ENCODE results near the gene CES2. TPM values are rescaled to one million over a fixed set of nuclear protein-coding genes. Genes with fewer than 3 reads are reported as not detected.
"Not testable (repeated sequence)": the region's sequence is repeated elsewhere in the genome, so short reads cannot be mapped to it uniquely, and the experiment has no call there.

The CES2 gene
- total RNA-seq, 1 donor from 2014 or later, result 35.8 TPM

DNA sequence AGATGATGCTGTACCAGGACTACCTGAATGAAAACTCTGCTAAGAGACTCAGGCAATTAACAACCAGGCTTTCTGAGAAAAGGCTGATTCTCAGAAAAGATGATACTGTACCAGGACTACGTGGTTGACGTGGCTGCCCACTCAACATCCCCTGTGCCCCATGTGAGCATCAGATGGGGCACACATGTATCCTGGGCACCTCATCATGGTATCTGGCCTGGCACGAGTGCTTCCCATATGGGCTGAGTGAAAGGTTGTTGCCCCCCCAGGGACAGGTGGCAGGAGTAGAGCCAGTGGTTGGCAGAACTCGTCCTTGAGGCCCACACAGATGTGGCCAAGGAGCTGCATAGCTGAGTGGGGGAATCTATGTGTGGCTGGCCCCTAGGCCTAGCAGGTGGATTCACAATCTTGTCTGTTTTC, 49.6 kb downstream of the CES2 start:
- ATAC-seq (peak; percentile 45), DNase-seq (no peak)
- Histone ChIP-seq H3K4me3 (no peak overlapping the region), H3K27me3 (no peaks in the 10 kb centered on the region), H3K36me3 (no peaks in the 10 kb centered on the region), H3K4me1 (no peaks in the 10 kb centered on the region), H3K27ac (no peak overlapping the region), H3K9me3 (no peaks in the 10 kb centered on the region)
- TF ChIP-seq CTCF (IDR thresholded peaks at IDR 0.05), result no peak
- intact Hi-C loops (cut with DNase I), result no loop called here

GRCh38 chr16:66986559-66986958, 51.2 kb downstream of the CES2 start:
- Histone ChIP-seq H3K4me3 (no peak overlapping the region), H3K4me1 (no peaks in the 10 kb centered on the region), H3K27ac (no peak overlapping the region), H3K36me3 (no peaks in the 10 kb centered on the region), H3K27me3 (no peaks in the 10 kb centered on the region), H3K9me3 (no peaks in the 10 kb centered on the region)
- intact Hi-C loops (cut with DNase I), result no loop called here
- no peak for TF ChIP-seq CTCF (IDR thresholded peaks at IDR 0.05)
- DNase-seq, result no peak
- no peak for ATAC-seq

GRCh38 chr16:66988197-66988788, 53.0 kb downstream of the CES2 start, which contains the start of gene CES4A:
TSS of gene CES4A (plus strand) at chr16:66988589. CDS start at chr16:66988773, 184 bp downstream.
- H3K36me3 ChIP-seq, result no peaks in the 10 kb centered on the region
- H3K4me3 ChIP-seq, result no peak within 1 kb of the TSS
- no peak for TF ChIP-seq CTCF (IDR thresholded peaks at IDR 0.05)
- H3K9me3 ChIP-seq, result no peaks in the 10 kb centered on the region
- no peak within 1 kb of the TSS for H3K27ac ChIP-seq
- H3K4me1 ChIP-seq, result no peaks in the 10 kb centered on the region
- DNase-seq, result no peak
- peak; percentile 20 for ATAC-seq
- H3K27me3 ChIP-seq, result no peaks in the 10 kb centered on the region
- intact Hi-C loops (cut with DNase I), result no loop called here

DNA sequence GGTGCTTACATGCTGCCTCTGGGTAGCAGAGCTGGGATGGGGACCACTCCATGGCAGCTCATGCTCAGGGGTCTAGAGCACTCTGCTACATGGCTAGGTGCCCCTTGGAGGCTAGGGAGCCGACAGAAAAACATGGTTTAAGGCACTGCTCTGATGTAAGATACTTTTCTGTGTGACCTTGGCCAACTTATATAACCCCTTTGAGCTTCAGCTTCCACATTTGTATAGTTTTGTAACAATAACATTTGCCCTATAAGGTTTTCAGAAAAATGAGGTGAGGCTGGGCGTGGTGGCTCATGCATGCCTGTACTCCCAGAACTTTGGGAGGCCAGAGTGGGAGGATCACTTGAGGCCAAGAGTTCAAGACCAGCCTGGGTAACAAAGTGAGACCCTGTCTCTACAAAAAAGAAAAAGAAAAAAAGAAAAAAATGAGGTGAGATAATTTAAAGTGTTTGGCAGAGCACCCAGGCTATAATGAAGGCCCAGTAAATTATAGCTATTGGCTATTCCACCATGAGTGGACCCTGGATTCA, 56.3 kb downstream of the CES2 start:
- ATAC-seq, result no peak
- Histone ChIP-seq H3K36me3 (no peaks in the 10 kb centered on the region), H3K4me3 (no peak overlapping the region), H3K4me1 (peaks cover 5% of the 10 kb centered on the region), H3K27me3 (no peaks in the 10 kb centered on the region), H3K27ac (no peak overlapping the region), H3K9me3 (no peaks in the 10 kb centered on the region)
- TF ChIP-seq CTCF (IDR thresholded peaks at IDR 0.05), result no peak
- intact Hi-C loops (cut with DNase I), result no loop called here
- no peak for DNase-seq

DNA sequence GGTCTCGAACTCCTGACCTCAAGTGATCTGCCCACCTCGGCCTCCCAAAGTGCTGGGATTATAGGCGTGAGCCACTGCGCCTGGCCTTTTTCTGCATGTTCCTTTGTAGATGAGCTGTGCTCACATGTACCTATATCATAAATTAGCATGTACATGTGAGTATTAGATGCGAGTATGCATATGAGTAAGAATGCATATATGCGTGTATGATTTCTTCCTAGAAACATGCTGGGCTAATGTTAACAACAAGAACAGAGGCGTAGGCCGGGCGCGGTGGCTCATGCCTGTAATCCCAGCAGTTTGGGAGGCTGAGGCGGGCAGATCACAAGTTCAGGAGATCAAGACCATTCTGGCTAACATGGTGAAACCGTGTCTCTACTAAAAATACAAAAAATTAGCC, 58.2 kb downstream of the CES2 start:
- H3K9me3 ChIP-seq; H3K36me3 ChIP-seq; H3K4me3 ChIP-seq; DNase-seq; intact Hi-C loops (cut with DNase I); H3K27ac ChIP-seq; H3K4me1 ChIP-seq; ATAC-seq; H3K27me3 ChIP-seq: not testable (repeated sequence)

Other genes with a start within 250 kb of the CES2 start
- 58.0 TPM for gene CMTM4, start 238.8 kb upstream of the CES2 start, total RNA-seq
- 122 TPM for gene DYNC1LI2, start 183.9 kb upstream of the CES2 start, total RNA-seq
- 0.26 TPM for gene TERB1, start 133.9 kb upstream of the CES2 start, total RNA-seq
- gene NAE1, start 104.5 kb upstream of the CES2 start, total RNA-seq, result 41.8 TPM
- gene CA7, start 91.1 kb upstream of the CES2 start, total RNA-seq, result not detected
- 22.4 TPM for gene PDP2, start 55.0 kb upstream of the CES2 start, total RNA-seq
- not detected for gene CDH16, start 16.6 kb upstream of the CES2 start, total RNA-seq
- gene RRAD, start 10.0 kb upstream of the CES2 start, total RNA-seq, result 11.1 TPM
- gene CIAO2B, start 1.1 kb upstream of the CES2 start, total RNA-seq, result 69.4 TPM
- 3.4 TPM for gene CES3, start 25.8 kb downstream of the CES2 start, total RNA-seq
- 13.3 TPM for gene CES4A, start 53.1 kb downstream of the CES2 start, total RNA-seq
- 63.0 TPM for gene CBFB, start 93.6 kb downstream of the CES2 start, total RNA-seq
- gene PHAF1, start 174.4 kb downstream of the CES2 start, total RNA-seq, result 16.4 TPM
- gene B3GNT9, start 215.5 kb downstream of the CES2 start, total RNA-seq, result 19.3 TPM
- gene TRADD, start 224.4 kb downstream of the CES2 start, total RNA-seq, result 24.1 TPM
- 34.1 TPM for gene FBXL8, start 224.4 kb downstream of the CES2 start, total RNA-seq
- gene HSF4, start 229.2 kb downstream of the CES2 start, total RNA-seq, result 87.8 TPM
- gene NOL3, start 235.0 kb downstream of the CES2 start, total RNA-seq, result 59.7 TPM
- 28.4 TPM for gene MATCAP1, start 248.4 kb downstream of the CES2 start, total RNA-seq